Karpas-422 (cell line): Measurements from ENCODE around the gene MAPT. TPM values are rescaled to one million over a fixed set of nuclear protein-coding genes. Genes with fewer than 3 reads are reported as not detected.
A peak's percentile ranks its signal among the peaks of the same experiment; 100 is the strongest.

Source experiments
- DNase-seq: peaks from one replicate; pipeline ENCODE4 v3.0.0-alpha.2; 2015
- H2AFZ ChIP-seq: fragments of 200-600 bp; sonication (generic); 2 replicates; pipeline ENCODE4 v1.6.1; 2014; ENCODE audit warnings: antibody characterized with exemption, low read length, mixed read lengths
- H3K27ac ChIP-seq: fragments of 200-600 bp; sonication (generic); 2 replicates; pipeline ENCODE4 v1.5.1; 2014; ENCODE audit warnings: mild to moderate bottlenecking, low read length, moderate library complexity
- H3K27me3 ChIP-seq: fragments of 200-600 bp; sonication (generic); 2 replicates; pipeline ENCODE4 v1.6.1; 2014; ENCODE audit warnings: low read length, mixed read lengths
- H3K36me3 ChIP-seq: fragments of 200-600 bp; sonication (generic); 2 replicates; pipeline ENCODE4 v1.6.1; 2014; ENCODE audit warnings: low read length, mixed read lengths; ENCODE audit not compliant: insufficient read depth
- H3K4me1 ChIP-seq: fragments of 200-600 bp; sonication (generic); 2 replicates; pipeline ENCODE4 v1.6.1; 2014; ENCODE audit warnings: mild to moderate bottlenecking, low read length, mixed read lengths
- H3K4me2 ChIP-seq: fragments of 200-600 bp; sonication (generic); 2 replicates; pipeline ENCODE4 v1.6.1; 2014; ENCODE audit warnings: low read length, low read depth, mild to moderate bottlenecking; ENCODE audit not compliant: poor library complexity, severe bottlenecking
- H3K4me3 ChIP-seq: fragments of 200-600 bp; sonication (generic); 2 replicates; pipeline ENCODE4 v1.5.1; 2014; ENCODE audit warnings: mild to moderate bottlenecking, antibody characterized with exemption, low read length, mixed read lengths
- H3K79me2 ChIP-seq: fragments of 200-600 bp; sonication (generic); 2 replicates; pipeline ENCODE4 v1.6.1; 2014; ENCODE audit warnings: mild to moderate bottlenecking, low read length, mixed read lengths
- H3K9ac ChIP-seq: fragments of 200-600 bp; sonication (generic); 2 replicates; pipeline ENCODE4 v1.6.0; 2014; ENCODE audit warnings: low read length
- H3K9me2 ChIP-seq: fragments of 200-600 bp; sonication (generic), shearing (Covaris generic); replicated peaks from 2 replicates; pipeline ENCODE4 v1.6.0; 2014; ENCODE audit warnings: mild to moderate bottlenecking, low read length, moderate library complexity; ENCODE audit not compliant: insufficient read depth
- H3K9me3 ChIP-seq: fragments of 300-700, 200-600 bp; sonication (generic); 2 replicates; pipeline ENCODE4 v1.6.1; 2014; ENCODE audit warnings: low read length, mixed read lengths
- H4K20me1 ChIP-seq: fragments of 200-600 bp; sonication (generic); 2 replicates; pipeline ENCODE4 v1.6.1; 2014; ENCODE audit warnings: mild to moderate bottlenecking, antibody characterized with exemption, low read length, low read depth; ENCODE audit not compliant: insufficient read depth
- total RNA-seq: library from RNA; depleted of rRNA; stranded (reverse); fragments of >200 nt; shearing (Covaris generic); gene quantifications from 2 replicates; pipeline ENCODE4 v1.2.3, GENCODE V29; 2014; ENCODE audit warnings: low replicate concordance

The MAPT gene
- total RNA-seq, 1 experiment from 2014 or later: 0.15 TPM

GRCh38 chr17:45948498-45948880, 54.1 kb downstream of the MAPT start:
- H3K36me3 ChIP-seq: no peaks in the 10 kb centered on the region
- H4K20me1 ChIP-seq: no peaks in the 10 kb centered on the region
- H3K27me3 ChIP-seq: 0 out of 2 replicates have a peak, but pooled peaks cover 3% of the 10 kb centered on the region
- H3K79me2 ChIP-seq: no peaks in the 10 kb centered on the region
- peak overlapping the region; percentile 74 for H2AFZ ChIP-seq
- H3K4me3 ChIP-seq: peak overlapping the region; percentile 17; the same call in 1 of the 2 replicates
- no peaks in the 10 kb centered on the region for H3K9me2 ChIP-seq
- no peaks in the 10 kb centered on the region for H3K9me3 ChIP-seq
- peaks cover 12% of the 10 kb centered on the region for H3K4me1 ChIP-seq
- H3K9ac ChIP-seq: peak overlapping the region; percentile 13; the same call in 1 of the 2 replicates
- no peak overlapping the region for H3K27ac ChIP-seq
- no peak for DNase-seq
- H3K4me2 ChIP-seq: peak overlapping the region; percentile 43

- Histone ChIP-seq H3K36me3 (no peaks in the 10 kb centered on the region), H3K27me3 (0 out of 2 replicates have a peak, but pooled peaks cover 3% of the 10 kb centered on the region), H3K9ac (peak overlapping the region; percentile 13; the same call in 1 of the 2 replicates), H3K9me3 (no peaks in the 10 kb centered on the region), H3K79me2 (no peaks in the 10 kb centered on the region), H3K4me2 (peak overlapping the region; percentile 43), H2AFZ (peak overlapping the region; percentile 74), H4K20me1 (no peaks in the 10 kb centered on the region), H3K4me3 (peak overlapping the region; percentile 17; the same call in 1 of the 2 replicates), H3K27ac (no peak overlapping the region), H3K9me2 (no peaks in the 10 kb centered on the region), H3K4me1 (peaks cover 9% of the 10 kb centered on the region)
- DNase-seq: peak; percentile 89
Observed at GRCh38 chr17:45948881-45949624, 54.7 kb downstream of the MAPT start.

DNA sequence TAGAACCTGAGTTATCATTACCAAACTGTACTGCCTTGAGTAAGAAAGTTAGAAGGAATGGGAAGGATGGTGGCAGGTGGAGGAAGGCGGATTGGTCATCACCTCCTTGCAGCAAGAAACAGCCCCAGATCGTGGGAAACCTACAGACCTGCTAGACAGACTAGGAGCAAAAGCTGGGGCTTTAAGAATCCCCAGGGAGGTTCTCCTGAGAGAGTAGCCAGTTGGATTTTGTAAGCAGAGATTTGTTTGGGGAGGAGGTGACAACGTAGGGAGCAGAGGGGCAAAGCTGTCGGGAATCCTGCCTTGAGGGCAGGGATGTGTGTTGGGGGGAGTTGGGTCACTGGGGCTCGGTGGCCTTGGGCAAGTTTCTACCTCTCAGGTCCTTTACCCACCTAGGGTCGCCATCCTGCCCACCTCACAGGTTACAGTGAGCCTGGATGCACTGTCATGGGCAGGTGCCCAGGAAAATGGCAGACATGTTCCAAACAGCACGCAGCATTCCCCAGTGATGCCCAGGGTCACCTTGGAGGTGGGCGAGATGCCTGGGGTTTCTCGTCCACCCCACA, 55.5 kb downstream of the MAPT start:
- no peak overlapping the region for H3K4me2 ChIP-seq
- DNase-seq: no peak
- no peaks in the 10 kb centered on the region for H3K36me3 ChIP-seq
- no peak overlapping the region for H3K9ac ChIP-seq
- H3K27me3 ChIP-seq: 0 out of 2 replicates have a peak, but pooled peaks cover 3% of the 10 kb centered on the region
- H2AFZ ChIP-seq: no peak overlapping the region
- no peaks in the 10 kb centered on the region for H3K9me2 ChIP-seq
- no peak overlapping the region for H3K4me3 ChIP-seq
- H3K4me1 ChIP-seq: peaks cover 9% of the 10 kb centered on the region
- no peaks in the 10 kb centered on the region for H3K79me2 ChIP-seq
- no peaks in the 10 kb centered on the region for H4K20me1 ChIP-seq
- H3K27ac ChIP-seq: no peak overlapping the region
- no peaks in the 10 kb centered on the region for H3K9me3 ChIP-seq

- H2AFZ ChIP-seq: no peak overlapping the region
- peaks cover 9% of the 10 kb centered on the region for H3K4me1 ChIP-seq
- no peak for DNase-seq
- H3K4me2 ChIP-seq: no peak overlapping the region
- no peaks in the 10 kb centered on the region for H3K9me3 ChIP-seq
- H3K27ac ChIP-seq: no peak overlapping the region
- H3K79me2 ChIP-seq: no peaks in the 10 kb centered on the region
- no peak overlapping the region for H3K4me3 ChIP-seq
- H3K27me3 ChIP-seq: 0 out of 2 replicates have a peak, but pooled peaks cover 3% of the 10 kb centered on the region
- no peak overlapping the region for H3K9ac ChIP-seq
- H3K9me2 ChIP-seq: no peaks in the 10 kb centered on the region
- H3K36me3 ChIP-seq: no peaks in the 10 kb centered on the region
- H4K20me1 ChIP-seq: no peaks in the 10 kb centered on the region
Observed at GRCh38 chr17:45950888-45951287, 56.5 kb downstream of the MAPT start.

GRCh38 chr17:45951403-45951802, 57.0 kb downstream of the MAPT start:
- H3K9me2 ChIP-seq: no peaks in the 10 kb centered on the region
- H3K79me2 ChIP-seq: no peaks in the 10 kb centered on the region
- H3K4me1 ChIP-seq: peaks cover 9% of the 10 kb centered on the region
- no peak overlapping the region for H3K9ac ChIP-seq
- H3K4me2 ChIP-seq: no peak overlapping the region
- DNase-seq: no peak
- no peaks in the 10 kb centered on the region for H3K9me3 ChIP-seq
- H3K4me3 ChIP-seq: no peak overlapping the region
- H3K36me3 ChIP-seq: no peaks in the 10 kb centered on the region
- no peaks in the 10 kb centered on the region for H4K20me1 ChIP-seq
- 0 out of 2 replicates have a peak, but pooled peaks cover 3% of the 10 kb centered on the region for H3K27me3 ChIP-seq
- H3K27ac ChIP-seq: no peak overlapping the region
- no peak overlapping the region for H2AFZ ChIP-seq

GRCh38 chr17:45951941-45952340, 57.6 kb downstream of the MAPT start:
- Histone ChIP-seq H3K36me3 (no peaks in the 10 kb centered on the region), H3K4me2 (no peak overlapping the region), H3K9me2 (no peaks in the 10 kb centered on the region), H4K20me1 (no peaks in the 10 kb centered on the region), H3K9ac (no peak overlapping the region), H3K27me3 (0 out of 2 replicates have a peak, but pooled peaks cover 3% of the 10 kb centered on the region), H3K4me1 (peaks cover 9% of the 10 kb centered on the region), H3K4me3 (no peak overlapping the region), H2AFZ (no peak overlapping the region), H3K79me2 (no peaks in the 10 kb centered on the region), H3K9me3 (no peaks in the 10 kb centered on the region), H3K27ac (no peak overlapping the region)
- no peak for DNase-seq

- no peak overlapping the region for H2AFZ ChIP-seq
- 0 out of 2 replicates have a peak, but pooled peaks cover 3% of the 10 kb centered on the region for H3K27me3 ChIP-seq
- H3K4me2 ChIP-seq: no peak overlapping the region
- H4K20me1 ChIP-seq: no peaks in the 10 kb centered on the region
- H3K4me3 ChIP-seq: no peak overlapping the region
- H3K4me1 ChIP-seq: peaks cover 9% of the 10 kb centered on the region
- H3K27ac ChIP-seq: no peak overlapping the region
- H3K79me2 ChIP-seq: no peaks in the 10 kb centered on the region
- DNase-seq: no peak
- H3K9me2 ChIP-seq: no peaks in the 10 kb centered on the region
- H3K9ac ChIP-seq: no peak overlapping the region
- no peaks in the 10 kb centered on the region for H3K9me3 ChIP-seq
- H3K36me3 ChIP-seq: no peaks in the 10 kb centered on the region
Observed at GRCh38 chr17:45952814-45953320, 58.5 kb downstream of the MAPT start.

DNA sequence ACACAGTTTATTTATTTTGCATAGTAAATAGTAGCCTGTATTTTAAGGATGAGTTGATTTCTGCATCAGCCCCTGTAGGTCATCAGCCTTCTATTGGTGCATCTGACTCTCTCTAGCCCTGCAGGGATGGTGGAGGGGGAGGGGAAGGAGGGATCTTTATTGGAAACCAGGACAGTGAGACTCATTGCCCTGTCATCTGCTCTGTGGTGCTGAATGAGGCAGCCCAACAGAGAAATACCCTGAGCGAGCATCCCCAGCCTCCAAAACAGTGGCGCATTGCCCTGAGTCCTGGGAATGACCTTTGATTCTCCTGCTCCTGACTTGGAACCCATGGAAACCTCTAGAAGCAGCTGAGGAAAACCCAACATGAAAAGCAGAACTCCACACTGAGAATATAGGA, 59.2 kb downstream of the MAPT start:
- no peaks in the 10 kb centered on the region for H3K79me2 ChIP-seq
- H3K4me2 ChIP-seq: no peak overlapping the region
- no peak for DNase-seq
- no peaks in the 10 kb centered on the region for H3K36me3 ChIP-seq
- H3K9me2 ChIP-seq: no peaks in the 10 kb centered on the region
- no peak overlapping the region for H3K27ac ChIP-seq
- peaks cover 8% of the 10 kb centered on the region for H3K4me1 ChIP-seq
- H3K4me3 ChIP-seq: no peak overlapping the region
- no peak overlapping the region for H2AFZ ChIP-seq
- no peaks in the 10 kb centered on the region for H3K9me3 ChIP-seq
- H4K20me1 ChIP-seq: no peaks in the 10 kb centered on the region
- H3K9ac ChIP-seq: no peak overlapping the region
- H3K27me3 ChIP-seq: 0 out of 2 replicates have a peak, but pooled peaks cover 3% of the 10 kb centered on the region
